ENCODE measurements around the gene TIMP4.

- TF ChIP-seq SUZ12 (IDR thresholded peaks at IDR 0.05; ENCODE audit: extremely low read depth, insufficient read depth, insufficient read length) (no peak), ZNF274 (IDR thresholded peaks at IDR 0.05; ENCODE audit: low read depth, low read length) (no peak), YY1 (IDR thresholded peaks at IDR 0.05; ENCODE audit: insufficient read depth, insufficient read length) (no peak)
Observed at GRCh38 chr3:12107071-12107713, 51.5 kb downstream of the TIMP4 start.
